Left cardiac atrium (tissue), 4 donors: ENCODE data around the gene THUMPD1. TPM values are rescaled to one million over a fixed set of nuclear protein-coding genes. Genes with fewer than 3 reads are reported as not detected.
"Not testable (repeated sequence)": the region's sequence is repeated elsewhere in the genome, so short reads cannot be mapped to it uniquely, and the experiment has no call there.

Experiments
- ATAC-seq, 2 donors: fragments of 200-7000 bp; cut with Tn5 transposase; one replicate each; pipeline ENCODE4 v1.9.1; 2020; ENCODE audit warnings: mild to moderate bottlenecking in 2 of 2, moderate library complexity in 2 of 2
- DNase-seq: peaks from one replicate; pipeline ENCODE4 v3.0.0-alpha.2; 2020
- intact Hi-C, 2 donors: fragments of 100-400 bp; cut with DNase I; formaldehyde crosslinking; loops; one replicate each; pipeline versions ENCODE4 v1.14.1 to v1.15.1; 2022 to 2023
- total RNA-seq, 2 donors: library from RNA; stranded (reverse); fragmentation: NEBNext Ultra II Directional; extraction: Animal tissue kit (Norgen Biotek cat#: 25700); gene quantifications; one replicate each; pipeline ENCODE4 v1.2.1, GENCODE V29; 2021
- donor health status: DM: no; HTN: yes; CAD: no.
- donor health status: DM: no; HTN: yes; CAD: no; lungs with severe emphysema.
- donor health status: DM: yes; HTN: yes; CAD: no.
- donor health status: Dilated cardiomyopathy.

Gene THUMPD1
- total RNA-seq, 2 donors from 2014 or later, result 17.3 to 20.3 TPM

GRCh38 chr16:20708129-20708528, 33.5 kb downstream of the THUMPD1 start:
- DNase-seq, ATAC-seq, intact Hi-C loops: not testable (repeated sequence)

GRCh38 chr16:20707461-20707860, 34.2 kb downstream of the THUMPD1 start:
- no peak for DNase-seq
- intact Hi-C loops, result no loop called here
- no peak for ATAC-seq

- ATAC-seq, DNase-seq, intact Hi-C loops: not testable (repeated sequence)
Measured at GRCh38 chr16:20705972-20706371, 35.6 kb downstream of the THUMPD1 start.

GRCh38 chr16:20704281-20704680, 37.3 kb downstream of the THUMPD1 start:
- ATAC-seq (no peak), DNase-seq (no peak)
- intact Hi-C loops, result no loop called here

- DNase-seq, ATAC-seq, intact Hi-C loops: not testable (repeated sequence)
Measured at GRCh38 chr16:20701692-20702091, 39.9 kb downstream of the THUMPD1 start.

- no peak for DNase-seq
- intact Hi-C loops, result no loop called here
- ATAC-seq, result no peak
Measured at GRCh38 chr16:20696618-20697017, 45.0 kb downstream of the THUMPD1 start.

GRCh38 chr16:20695024-20695423, 46.6 kb downstream of the THUMPD1 start:
- ATAC-seq, result no peak
- DNase-seq, result no peak
- intact Hi-C loops, result no loop called here

GRCh38 chr16:20694096-20694495, 47.5 kb downstream of the THUMPD1 start:
- intact Hi-C loops, ATAC-seq, DNase-seq: not testable (repeated sequence)

- no peak for ATAC-seq
- DNase-seq, result no peak
- intact Hi-C loops, result no loop called here
Measured at GRCh38 chr16:20689668-20690067, 52.0 kb downstream of the THUMPD1 start.

GRCh38 chr16:20683812-20684211, 57.8 kb downstream of the THUMPD1 start:
- DNase-seq, result no peak
- ATAC-seq, result no peak
- intact Hi-C loops, result no loop called here

Other genes starting within 250 kb of the THUMPD1 start
- gene ACSM2B, start 165.5 kb downstream of the THUMPD1 start, total RNA-seq, result under 1 TPM in 1 of 2 donors, not detected in 1; 0.41 TPM
- gene ACSM1, start 44.1 kb downstream of the THUMPD1 start, total RNA-seq, result not detected
- 10 to 100 TPM in 1 of 2 donors, 1 to 10 TPM in 1; 8.9 to 11.8 TPM for gene ACSM3, start 22.2 kb upstream of the THUMPD1 start, total RNA-seq
- gene ERI2, start 64.7 kb upstream of the THUMPD1 start, total RNA-seq, result 10 to 100 TPM in 1 of 2 donors, 1 to 10 TPM in 1; 7.2 to 10.9 TPM
- 1 to 10 TPM; 2.3 to 3.5 TPM for gene REXO5, start 64.7 kb upstream of the THUMPD1 start, total RNA-seq
- 10 to 100 TPM; 15.6 to 27.4 TPM for gene DCUN1D3, start 158.5 kb upstream of the THUMPD1 start, total RNA-seq
- 10 to 100 TPM; 32.6 TPM for gene LYRM1, start 159.0 kb upstream of the THUMPD1 start, total RNA-seq